ENCODE data around the gene ZSCAN23. TPM values are rescaled to one million over a fixed set of nuclear protein-coding genes. Genes with fewer than 3 reads are reported as not detected.
"Not testable (repeated sequence)": the region's sequence is repeated elsewhere in the genome, so short reads cannot be mapped to it uniquely, and the experiment has no call there.

ZSCAN23 gene
- total RNA-seq, 1 donor from 2014 or later = 20.4 TPM

DNA sequence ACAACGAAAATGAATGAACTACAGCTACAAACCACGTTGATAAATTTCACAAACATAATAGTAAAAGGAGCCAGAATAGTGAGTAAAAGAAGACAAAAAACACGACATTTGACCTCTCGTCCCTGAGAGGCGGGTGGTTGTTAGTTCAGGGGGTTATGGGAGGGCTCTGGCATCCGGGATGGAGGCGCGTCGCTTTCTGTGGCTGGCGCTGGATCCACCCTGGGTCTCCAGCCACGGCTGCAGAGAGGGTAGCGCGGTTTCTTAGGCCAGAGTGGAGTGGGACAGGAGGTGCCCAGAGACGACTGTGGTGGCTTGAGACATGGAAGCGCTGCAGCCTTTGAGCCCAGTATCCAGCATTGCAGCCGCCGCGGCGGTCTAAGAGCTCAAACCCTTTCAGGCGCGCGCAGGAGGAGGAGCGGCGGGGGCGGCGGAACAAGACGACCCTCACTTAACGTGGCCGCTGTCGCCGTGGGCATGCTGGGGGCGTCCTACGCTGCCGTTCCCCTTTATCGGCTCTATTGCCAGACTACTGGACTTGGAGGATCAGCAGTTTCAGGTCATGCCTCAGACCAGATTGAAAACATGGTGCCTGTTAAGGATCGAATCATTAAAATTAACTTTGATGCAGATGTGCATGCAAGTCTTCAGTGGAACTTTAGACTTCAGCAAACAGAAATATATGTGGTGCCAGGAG lies 3.7 kb upstream of the ZSCAN23 start:
- Mint-ChIP-seq H3K4me1 (peaks cover 18% of the 10 kb centered on the region), H3K36me3 (no peaks in the 10 kb centered on the region), H3K4me3 (peak overlapping the region; percentile 89), H3K27ac (peak overlapping the region; percentile 73), H3K9me3 (peaks cover 2% of the 10 kb centered on the region), H3K27me3 (ENCODE audit: insufficient read depth, low read depth) (peaks cover 6% of the 10 kb centered on the region)
- peaks cover 23% of the 10 kb centered on the region for H3F3A ChIP-seq (ENCODE audit: low read depth)
- H3K36me3 ChIP-seq = no peaks in the 10 kb centered on the region
- peaks cover 13% of the 10 kb centered on the region for H3K4me1 ChIP-seq
- no peaks in the 10 kb centered on the region for H4K20me1 ChIP-seq (ENCODE audit: low read depth)
- peak overlapping the region; percentile 98 for H2AFZ ChIP-seq (replicated peaks)
- H3K27me3 ChIP-seq = peaks cover 4% of the 10 kb centered on the region
- peak overlapping the region; percentile 57 for H3K4me3 ChIP-seq
- H3K9ac ChIP-seq = no peak overlapping the region
- H3K4me2 ChIP-seq = peak overlapping the region; percentile 84
- no peak overlapping the region for H3K27ac ChIP-seq
- H3K79me2 ChIP-seq (ENCODE audit: low read depth) = peaks cover 12% of the 10 kb centered on the region
- TF ChIP-seq, protein P1, sequence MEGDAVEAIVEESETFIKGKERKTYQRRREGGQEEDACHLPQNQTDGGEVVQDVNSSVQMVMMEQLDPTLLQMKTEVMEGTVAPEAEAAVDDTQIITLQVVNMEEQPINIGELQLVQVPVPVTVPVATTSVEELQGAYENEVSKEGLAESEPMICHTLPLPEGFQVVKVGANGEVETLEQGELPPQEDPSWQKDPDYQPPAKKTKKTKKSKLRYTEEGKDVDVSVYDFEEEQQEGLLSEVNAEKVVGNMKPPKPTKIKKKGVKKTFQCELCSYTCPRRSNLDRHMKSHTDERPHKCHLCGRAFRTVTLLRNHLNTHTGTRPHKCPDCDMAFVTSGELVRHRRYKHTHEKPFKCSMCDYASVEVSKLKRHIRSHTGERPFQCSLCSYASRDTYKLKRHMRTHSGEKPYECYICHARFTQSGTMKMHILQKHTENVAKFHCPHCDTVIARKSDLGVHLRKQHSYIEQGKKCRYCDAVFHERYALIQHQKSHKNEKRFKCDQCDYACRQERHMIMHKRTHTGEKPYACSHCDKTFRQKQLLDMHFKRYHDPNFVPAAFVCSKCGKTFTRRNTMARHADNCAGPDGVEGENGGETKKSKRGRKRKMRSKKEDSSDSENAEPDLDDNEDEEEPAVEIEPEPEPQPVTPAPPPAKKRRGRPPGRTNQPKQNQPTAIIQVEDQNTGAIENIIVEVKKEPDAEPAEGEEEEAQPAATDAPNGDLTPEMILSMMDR (IDR thresholded peaks at IDR 0.05) = no peak
- TF ChIP-seq EZH2 (IDR thresholded peaks at IDR 0.05) (no peak), EZH2phosphoT487 (IDR thresholded peaks at IDR 0.05) (no peak)
- H3K9me3 ChIP-seq (ENCODE audit: low read depth) = no peaks in the 10 kb centered on the region
- peak; percentile 79 for DNase-seq (ENCODE audit: low spot score)

DNA sequence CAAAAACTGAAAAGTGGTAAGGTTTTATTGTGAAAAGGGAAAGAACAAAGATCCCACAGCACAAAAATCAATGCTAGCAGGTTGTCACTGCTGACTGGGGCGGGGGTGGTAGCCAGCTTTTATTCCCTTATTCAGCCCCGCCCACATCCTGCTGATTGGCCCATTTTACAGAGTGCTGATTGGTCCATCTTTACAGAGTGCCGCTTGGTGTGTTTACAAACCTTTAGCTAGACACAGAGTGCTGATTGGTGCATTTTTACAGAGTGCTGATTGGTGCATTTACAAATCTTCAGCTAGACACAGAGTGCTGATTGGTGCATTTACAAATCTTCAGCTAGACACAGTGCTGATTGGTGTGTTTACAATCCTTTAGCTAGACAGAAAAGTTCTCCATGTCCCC lies 1.5 kb upstream of the ZSCAN23 start:
- Mint-ChIP-seq H3K4me1 (peaks cover 18% of the 10 kb centered on the region), H3K4me3 (peak overlapping the region; percentile 100)
- H3K9me3 ChIP-seq (ENCODE audit: low read depth); H2AFZ ChIP-seq (replicated peaks); H4K20me1 ChIP-seq (ENCODE audit: low read depth); H3K27ac ChIP-seq; H3K9ac ChIP-seq; H3K4me3 ChIP-seq; H3K36me3 ChIP-seq; H3K36me3 Mint-ChIP-seq; H3K4me2 ChIP-seq; H3K27me3 Mint-ChIP-seq (ENCODE audit: insufficient read depth, low read depth); H3K27ac Mint-ChIP-seq; H3K27me3 ChIP-seq; H3K9me3 Mint-ChIP-seq: not testable (repeated sequence)
- Histone ChIP-seq H3F3A (ENCODE audit: low read depth) (peaks cover 23% of the 10 kb centered on the region), H3K4me1 (peaks cover 14% of the 10 kb centered on the region), H3K79me2 (ENCODE audit: low read depth) (peaks cover 31% of the 10 kb centered on the region)
- DNase-seq (ENCODE audit: low spot score) = peak; percentile 17

DNA sequence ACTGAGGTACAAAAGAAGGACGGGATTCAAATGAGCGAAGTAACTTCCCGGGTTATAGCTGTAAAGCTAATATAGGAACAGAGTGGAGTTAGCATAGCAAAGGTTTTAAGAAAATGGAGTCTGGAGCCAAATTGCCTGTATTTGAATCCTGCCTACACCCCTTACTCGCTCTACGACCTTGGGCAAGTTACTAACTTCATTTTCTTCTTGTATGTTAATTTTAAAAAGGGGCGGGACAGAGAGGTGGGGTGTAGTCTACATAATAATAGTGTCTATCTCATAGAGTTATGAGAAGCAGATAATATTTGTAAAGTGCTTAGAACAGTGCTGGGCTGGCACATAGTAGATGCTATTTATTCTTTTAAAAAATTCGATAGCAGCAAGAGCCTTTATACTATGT lies 705 bp downstream of the ZSCAN23 start:
- Histone ChIP-seq H3K27me3 (no peaks in the 10 kb centered on the region), H3K79me2 (ENCODE audit: low read depth) (peaks cover 48% of the 10 kb centered on the region), H2AFZ (replicated peaks) (no peak overlapping the region), H3K4me1 (peaks cover 12% of the 10 kb centered on the region), H3K36me3 (no peaks in the 10 kb centered on the region), H3F3A (ENCODE audit: low read depth) (peaks cover 23% of the 10 kb centered on the region), H3K9ac (peak overlapping the region; percentile 74), H3K4me3 (peak overlapping the region; percentile 93), H3K9me3 (ENCODE audit: low read depth) (no peaks in the 10 kb centered on the region), H3K4me2 (peak overlapping the region; percentile 93), H3K27ac (no peak overlapping the region), H4K20me1 (ENCODE audit: low read depth) (peaks cover 11% of the 10 kb centered on the region)
- peaks cover 6% of the 10 kb centered on the region for H3K27me3 Mint-ChIP-seq (ENCODE audit: insufficient read depth, low read depth)
- H3K4me1 Mint-ChIP-seq = peaks cover 17% of the 10 kb centered on the region
- peak overlapping the region; percentile 100 for H3K4me3 Mint-ChIP-seq
- no peaks in the 10 kb centered on the region for H3K36me3 Mint-ChIP-seq
- TF ChIP-seq, protein P1 (IDR thresholded peaks at IDR 0.05) = no peak
- no peak for TF ChIP-seq EZH2 (IDR thresholded peaks at IDR 0.05)
- no peak for TF ChIP-seq EZH2phosphoT487 (IDR thresholded peaks at IDR 0.05)
- peaks cover 2% of the 10 kb centered on the region for H3K9me3 Mint-ChIP-seq
- no peak for DNase-seq (ENCODE audit: low spot score)
- H3K27ac Mint-ChIP-seq = peak overlapping the region; percentile 99

DNA sequence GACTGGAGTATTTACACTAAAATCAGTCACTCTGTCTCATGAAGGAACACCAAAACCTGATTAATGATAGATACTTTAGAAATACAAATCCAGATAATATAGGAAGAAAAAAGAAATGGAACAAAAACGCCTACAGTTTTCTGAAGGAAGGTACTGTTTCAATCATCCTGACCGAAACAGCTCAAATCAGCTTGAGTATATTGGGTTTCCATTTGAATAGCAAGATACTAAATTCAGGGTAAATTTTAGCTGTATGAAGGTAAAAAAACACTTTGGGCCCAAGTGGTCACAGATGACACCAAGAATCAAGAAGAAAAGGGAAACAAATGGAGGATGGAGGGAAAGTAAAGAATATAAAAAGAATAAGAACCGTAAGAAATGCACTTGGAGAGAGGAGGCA lies 6.9 kb downstream of the ZSCAN23 start:
- Histone ChIP-seq H3K9me3 (ENCODE audit: low read depth) (no peaks in the 10 kb centered on the region), H2AFZ (replicated peaks) (no peak overlapping the region), H3K36me3 (peaks cover 15% of the 10 kb centered on the region), H3K27ac (no peak overlapping the region), H3K4me2 (no peak overlapping the region), H4K20me1 (ENCODE audit: low read depth) (peaks cover 25% of the 10 kb centered on the region), H3K79me2 (ENCODE audit: low read depth) (peaks cover 36% of the 10 kb centered on the region), H3K27me3 (no peaks in the 10 kb centered on the region), H3K4me3 (no peak overlapping the region), H3K4me1 (no peaks in the 10 kb centered on the region), H3K9ac (no peak overlapping the region), H3F3A (ENCODE audit: low read depth) (no peaks in the 10 kb centered on the region)
- no peak for DNase-seq (ENCODE audit: low spot score)
- no peaks in the 10 kb centered on the region for H3K4me1 Mint-ChIP-seq
- peaks cover 11% of the 10 kb centered on the region for H3K36me3 Mint-ChIP-seq
- no peaks in the 10 kb centered on the region for H3K9me3 Mint-ChIP-seq
- no peak overlapping the region for H3K4me3 Mint-ChIP-seq
- no peak overlapping the region for H3K27ac Mint-ChIP-seq
- TF ChIP-seq, protein P1 (IDR thresholded peaks at IDR 0.05) = no peak
- TF ChIP-seq EZH2 (IDR thresholded peaks at IDR 0.05) (no peak), EZH2phosphoT487 (IDR thresholded peaks at IDR 0.05) (no peak)
- peaks cover 2% of the 10 kb centered on the region for H3K27me3 Mint-ChIP-seq (ENCODE audit: insufficient read depth, low read depth)

Data from neural progenitor cell (in vitro differentiated cells).